Vagina (tissue), 2 donors: ENCODE data around the gene HAPSTR1.

ENCODE experiments used
- CTCF ChIP-seq, 3 experiments: fragments of 450-650 bp in 2 of 3; fragments of 200-600 bp in 1 of 3; sonication (generic) in 1 of 3; IDR thresholded peaks; one replicate each; pipeline ENCODE4 v1.5.1; 2017 to 2019; ENCODE audit warnings: antibody characterized with exemption in 3 of 3, mild to moderate bottlenecking in 2 of 3, moderate library complexity in 2 of 3
- POLR2A ChIP-seq, 2 donors: fragments of 450-650 bp; IDR thresholded peaks; one replicate each; pipeline ENCODE4 v1.6.1; 2017; ENCODE audit warnings: antibody characterized with exemption in 2 of 2, mild to moderate bottlenecking in 2 of 2, moderate library complexity in 2 of 2

DNA sequence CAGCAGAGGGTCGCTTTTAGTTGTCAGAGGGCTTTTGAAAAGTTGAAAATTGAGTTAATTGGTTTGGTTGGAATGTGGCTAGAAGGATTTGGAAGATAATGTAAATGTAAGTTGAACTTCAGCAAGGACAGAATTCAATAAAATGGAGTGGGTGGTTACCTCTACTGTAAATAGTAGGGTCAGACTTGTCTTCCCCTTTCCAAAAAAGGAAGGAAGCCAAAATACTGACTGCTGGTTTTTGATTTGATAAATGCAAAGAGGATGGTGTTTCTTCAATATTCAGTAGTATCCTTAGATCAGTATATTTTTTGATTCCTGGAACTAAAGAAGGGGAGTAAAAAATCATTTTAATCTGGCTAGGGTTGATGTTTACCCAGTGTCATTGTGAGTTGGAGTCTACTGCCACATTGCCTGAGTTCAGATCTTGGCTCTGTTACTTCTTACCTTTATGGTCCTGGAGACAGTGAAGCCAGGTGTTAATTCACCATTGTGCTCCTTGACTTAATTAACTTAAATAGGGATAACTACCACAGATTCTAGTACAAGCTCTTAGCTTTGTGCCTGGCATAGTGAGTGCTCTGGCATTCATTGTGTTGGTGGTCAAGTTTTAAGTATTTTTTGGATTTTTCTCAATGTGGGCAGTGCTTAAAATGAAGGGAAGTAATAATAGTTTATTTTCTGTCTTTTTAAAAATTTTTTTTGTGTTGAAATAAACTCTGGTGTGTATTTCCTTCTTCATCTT, 4.4 kb downstream of the HAPSTR1 start:
- TF ChIP-seq POLR2A (IDR thresholded peaks at IDR 0.05) (no peak), CTCF (IDR thresholded peaks at IDR 0.05) (no peak)
